Mesothelial cell of epicardium (in vitro differentiated cells): Measurements from ENCODE around the gene CRACDL. TPM values are rescaled to one million over a fixed set of nuclear protein-coding genes. Genes with fewer than 3 reads are reported as not detected.

Experiments used
- DNase-seq, 2 experiments: peaks; one replicate each; pipeline ENCODE4 v3.0.0; 2021; ENCODE audit warnings: low spot score in 2 of 2; ENCODE audit not compliant: unreplicated experiment in 2 of 2
- H3K27ac Mint-ChIP-seq: 2 replicates; pipeline ENCODE4 v1.8.0; 2021; ENCODE audit warnings: mixed read lengths
- H3K27me3 Mint-ChIP-seq: 2 replicates; pipeline ENCODE4 v1.8.0; 2021; ENCODE audit warnings: low read depth, mixed read lengths
- H3K36me3 Mint-ChIP-seq: 2 replicates; pipeline ENCODE4 v1.8.0; 2021; ENCODE audit warnings: mixed read lengths
- H3K4me1 Mint-ChIP-seq: 2 replicates; pipeline ENCODE4 v1.8.0; 2021; ENCODE audit warnings: mixed read lengths
- H3K4me3 Mint-ChIP-seq: 2 replicates; pipeline ENCODE4 v1.8.0; 2021; ENCODE audit warnings: mild to moderate bottlenecking, moderate library complexity, mixed read lengths
- H3K9me3 Mint-ChIP-seq: 2 replicates; pipeline ENCODE4 v1.8.0; 2021; ENCODE audit warnings: mixed read lengths
- total RNA-seq: library from RNA; stranded (reverse); gene quantifications from 3 replicates; pipeline ENCODE4 v1.2.1, GENCODE V29; 2021
- TF ChIP-seq, protein P1 (sequence below): fragments of 200-600 bp; sonication (generic); IDR thresholded peaks from one replicate; pipeline ENCODE4 v1.5.0; 2021; ENCODE audit warnings: antibody characterized with exemption; ENCODE audit not compliant: unreplicated experiment

CRACDL gene
- total RNA-seq, 1 donor from 2014 or later: 1.7 TPM

DNA sequence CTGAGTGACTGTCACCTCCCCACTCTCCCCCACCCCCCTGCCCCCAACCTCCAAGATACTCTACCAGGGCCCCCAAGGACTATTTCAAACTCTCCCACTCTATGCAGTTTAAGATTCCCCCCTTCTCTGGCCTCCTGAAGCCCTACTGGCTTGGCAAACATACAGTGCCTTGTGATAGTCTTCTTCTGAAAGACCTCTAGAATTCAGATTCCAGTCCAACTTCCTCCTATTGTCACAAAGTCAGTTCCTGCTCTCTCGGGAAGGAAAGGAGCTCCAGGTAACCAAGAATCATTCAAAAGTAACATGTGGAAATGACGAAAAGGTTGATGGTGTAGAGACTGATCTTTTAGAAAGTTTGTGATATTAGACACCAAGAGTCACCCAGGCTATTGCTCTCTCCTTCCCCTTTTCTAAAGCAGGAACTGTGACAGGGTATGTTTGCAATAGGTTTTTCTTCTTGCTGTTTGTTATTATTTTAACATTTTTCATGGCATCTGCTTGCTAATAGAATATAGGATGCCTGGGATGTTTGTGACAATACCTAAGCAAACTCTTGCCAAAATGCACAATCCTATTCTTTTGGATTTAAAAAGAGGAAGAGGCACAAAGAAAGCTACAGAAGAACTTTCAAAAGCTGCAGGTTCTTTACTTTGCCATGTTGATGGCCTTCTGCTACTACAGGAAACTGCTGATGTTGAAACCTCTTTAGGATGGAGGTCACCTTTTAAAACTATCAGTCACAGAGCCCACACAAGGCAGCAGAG, 111.6 kb downstream of the CRACDL start:
- no peaks in the 10 kb centered on the region for H3K9me3 Mint-ChIP-seq
- TF ChIP-seq, protein P1, sequence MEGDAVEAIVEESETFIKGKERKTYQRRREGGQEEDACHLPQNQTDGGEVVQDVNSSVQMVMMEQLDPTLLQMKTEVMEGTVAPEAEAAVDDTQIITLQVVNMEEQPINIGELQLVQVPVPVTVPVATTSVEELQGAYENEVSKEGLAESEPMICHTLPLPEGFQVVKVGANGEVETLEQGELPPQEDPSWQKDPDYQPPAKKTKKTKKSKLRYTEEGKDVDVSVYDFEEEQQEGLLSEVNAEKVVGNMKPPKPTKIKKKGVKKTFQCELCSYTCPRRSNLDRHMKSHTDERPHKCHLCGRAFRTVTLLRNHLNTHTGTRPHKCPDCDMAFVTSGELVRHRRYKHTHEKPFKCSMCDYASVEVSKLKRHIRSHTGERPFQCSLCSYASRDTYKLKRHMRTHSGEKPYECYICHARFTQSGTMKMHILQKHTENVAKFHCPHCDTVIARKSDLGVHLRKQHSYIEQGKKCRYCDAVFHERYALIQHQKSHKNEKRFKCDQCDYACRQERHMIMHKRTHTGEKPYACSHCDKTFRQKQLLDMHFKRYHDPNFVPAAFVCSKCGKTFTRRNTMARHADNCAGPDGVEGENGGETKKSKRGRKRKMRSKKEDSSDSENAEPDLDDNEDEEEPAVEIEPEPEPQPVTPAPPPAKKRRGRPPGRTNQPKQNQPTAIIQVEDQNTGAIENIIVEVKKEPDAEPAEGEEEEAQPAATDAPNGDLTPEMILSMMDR: no peak
- peak overlapping the region; percentile 6 for H3K4me3 Mint-ChIP-seq
- peaks cover 50% of the 10 kb centered on the region for H3K27me3 Mint-ChIP-seq
- no peak for DNase-seq
- no peaks in the 10 kb centered on the region for H3K36me3 Mint-ChIP-seq
- no peak overlapping the region for H3K27ac Mint-ChIP-seq
- H3K4me1 Mint-ChIP-seq: peaks cover 10% of the 10 kb centered on the region

DNA sequence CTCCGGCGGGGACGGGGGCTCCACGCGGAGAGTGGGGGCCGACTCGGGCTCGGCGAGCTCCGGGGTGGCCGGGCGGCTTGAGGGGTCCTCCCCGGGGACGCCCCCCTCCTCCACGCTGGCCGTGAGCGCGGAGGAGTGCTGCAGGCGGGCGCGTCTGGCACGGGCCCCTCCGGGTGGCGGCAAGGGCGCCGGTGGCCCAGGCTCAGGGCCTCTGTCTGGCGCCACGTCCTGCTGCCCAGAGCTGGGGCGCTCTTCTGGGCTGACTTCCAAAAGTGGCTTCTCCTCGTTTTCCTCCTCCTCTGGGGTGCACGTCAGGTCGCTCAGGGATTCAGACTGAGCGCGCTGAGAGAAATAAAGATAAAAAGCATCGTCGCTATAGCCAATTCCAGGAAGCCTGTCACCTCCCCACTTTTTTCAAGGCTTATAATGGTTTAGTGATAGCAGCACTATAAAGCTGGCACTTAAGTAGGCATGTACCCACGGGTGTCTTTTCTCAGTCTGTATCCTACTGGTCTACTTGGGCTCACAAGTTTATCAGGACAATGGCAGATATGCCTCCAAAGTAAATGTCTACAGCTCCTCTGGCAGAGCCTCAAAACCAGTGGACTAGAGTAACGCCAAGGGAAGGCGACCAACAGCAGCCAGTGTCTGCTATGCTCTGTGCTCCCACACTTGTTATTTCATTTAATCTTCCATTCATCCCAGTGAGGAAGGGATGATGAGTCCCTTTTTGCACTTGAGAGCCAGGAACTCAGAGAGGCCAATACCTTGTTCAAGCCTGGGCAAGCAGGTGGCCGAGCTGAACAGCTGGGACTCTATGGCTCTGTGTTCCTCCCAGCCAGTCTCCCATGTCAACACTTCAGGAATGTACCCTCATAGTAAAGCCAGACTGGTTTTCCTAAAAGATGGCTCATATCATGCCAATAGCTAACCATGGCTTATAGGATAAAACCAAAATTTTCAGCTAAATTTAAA, 112.5 kb downstream of the CRACDL start:
- Mint-ChIP-seq H3K4me1 (peaks cover 15% of the 10 kb centered on the region), H3K4me3 (peak overlapping the region; percentile 73), H3K27me3 (peaks cover 50% of the 10 kb centered on the region), H3K27ac (peak overlapping the region; percentile 50), H3K36me3 (no peaks in the 10 kb centered on the region), H3K9me3 (no peaks in the 10 kb centered on the region)
- TF ChIP-seq, protein P1: no peak
- no peak for DNase-seq

DNA sequence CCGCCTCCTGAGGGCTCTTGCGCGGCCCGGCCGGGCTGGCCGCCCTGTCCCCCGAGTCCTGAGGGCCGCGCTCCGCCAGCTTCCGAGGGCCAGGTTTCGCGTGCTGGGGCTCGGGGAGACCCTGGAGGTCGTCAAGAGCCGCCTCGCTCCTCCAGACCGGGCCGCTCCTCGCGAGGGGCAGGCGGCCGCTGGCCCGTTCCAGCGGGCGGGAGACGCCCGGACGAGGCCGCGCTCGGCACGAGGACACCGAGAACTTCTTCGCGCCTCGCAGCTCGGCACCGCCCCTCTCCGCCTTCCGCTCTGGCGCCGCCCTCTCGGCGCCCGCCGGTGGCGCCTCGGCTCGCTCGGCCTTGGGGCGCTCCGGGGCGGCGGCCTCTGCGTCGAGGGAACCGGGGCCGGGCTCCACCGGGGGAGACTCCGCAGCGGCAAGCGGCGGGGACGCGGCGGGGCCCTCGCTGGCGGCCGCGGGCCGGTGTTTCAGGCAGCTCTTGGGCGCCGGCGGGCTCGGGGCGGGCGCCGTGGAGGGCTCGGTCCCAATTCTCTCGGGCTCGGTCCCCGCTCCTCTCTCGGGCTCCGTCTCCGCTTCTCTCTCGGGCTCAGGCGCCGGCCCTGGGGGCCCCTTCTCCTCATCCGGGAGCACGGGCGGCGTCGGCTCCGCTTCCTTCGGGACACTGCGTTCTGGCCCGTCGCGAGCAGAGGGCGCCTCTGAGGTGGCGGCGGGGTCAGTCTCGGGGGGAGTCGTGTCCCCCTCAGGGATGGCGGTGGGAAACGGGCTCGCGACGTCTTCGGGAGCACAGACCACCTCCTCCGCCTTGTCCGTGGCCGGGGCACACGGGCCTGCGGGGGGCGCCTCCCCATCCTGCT, 113.5 kb downstream of the CRACDL start:
- TF ChIP-seq, protein P1: no peak
- Mint-ChIP-seq H3K27ac (no peak overlapping the region), H3K4me3 (peak overlapping the region; percentile 55), H3K4me1 (peaks cover 25% of the 10 kb centered on the region), H3K27me3 (peaks cover 41% of the 10 kb centered on the region), H3K9me3 (no peaks in the 10 kb centered on the region), H3K36me3 (no peaks in the 10 kb centered on the region)
- DNase-seq: peak in 1 of 2 experiments; percentile 59

DNA sequence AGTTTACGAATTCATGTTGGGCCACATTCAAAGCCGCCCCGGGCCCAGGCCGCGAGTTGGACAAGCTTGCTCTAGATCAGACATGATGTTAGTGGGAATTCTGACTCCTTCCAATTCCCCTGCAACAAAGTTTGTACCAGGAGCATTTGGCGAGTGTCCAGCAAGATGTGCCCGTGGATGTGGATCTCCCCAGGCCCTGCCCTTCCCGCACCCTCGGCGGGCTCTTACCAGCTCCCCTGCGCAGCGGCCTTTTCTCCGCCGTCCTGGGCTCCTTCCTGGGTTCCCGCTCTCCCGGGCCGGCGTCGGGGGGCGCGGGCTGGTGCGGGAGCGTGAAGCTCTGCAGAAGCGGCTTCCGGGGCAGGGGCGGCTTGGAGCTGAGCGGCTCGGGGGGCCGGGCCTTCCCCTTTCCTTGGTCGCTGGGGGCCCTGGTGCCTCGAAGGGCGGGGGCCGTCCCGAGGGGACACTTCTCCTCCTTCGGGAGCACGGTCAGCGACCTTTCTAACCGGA, 114.3 kb downstream of the CRACDL start:
- TF ChIP-seq, protein P1: no peak
- peaks cover 37% of the 10 kb centered on the region for H3K27me3 Mint-ChIP-seq
- H3K4me1 Mint-ChIP-seq: peaks cover 25% of the 10 kb centered on the region
- DNase-seq: no peak
- H3K9me3 Mint-ChIP-seq: no peaks in the 10 kb centered on the region
- H3K36me3 Mint-ChIP-seq: no peaks in the 10 kb centered on the region
- peak overlapping the region; percentile 47 for H3K4me3 Mint-ChIP-seq
- no peak overlapping the region for H3K27ac Mint-ChIP-seq

DNA sequence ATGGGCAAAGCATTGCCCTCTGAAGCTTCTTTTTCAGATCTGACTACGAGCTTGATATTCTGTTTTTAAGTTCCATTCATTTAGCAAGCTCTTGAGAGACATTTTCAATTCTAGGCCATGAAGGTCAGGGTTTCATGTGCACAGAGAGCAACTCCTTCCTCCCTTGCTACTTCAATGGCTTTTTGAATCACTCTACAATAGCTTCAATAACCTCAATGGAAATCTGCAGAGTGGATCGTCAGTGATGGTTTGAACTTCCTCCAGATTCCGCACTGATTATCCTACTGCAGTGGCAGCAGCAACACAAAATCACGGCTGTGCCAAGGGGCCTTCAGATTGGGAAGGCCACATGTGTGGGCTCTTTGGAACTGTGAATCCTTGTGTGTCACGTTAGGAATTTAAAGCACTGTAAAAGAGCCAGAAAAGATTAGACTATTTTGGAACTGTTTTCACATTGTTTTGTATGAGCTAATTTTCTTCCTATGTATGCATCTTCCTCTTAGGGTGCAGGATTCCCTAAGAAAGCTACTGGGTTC, 116.7 kb downstream of the CRACDL start:
- Mint-ChIP-seq H3K4me1 (peaks cover 24% of the 10 kb centered on the region), H3K27ac (no peak overlapping the region), H3K9me3 (peaks cover 2% of the 10 kb centered on the region), H3K4me3 (no peak overlapping the region), H3K36me3 (no peaks in the 10 kb centered on the region), H3K27me3 (peaks cover 25% of the 10 kb centered on the region)
- DNase-seq: no peak
- TF ChIP-seq, protein P1: no peak
